Hematopoietic multipotent progenitor cell treated with erythropoietin and hydrocortisone succinate and interleukin-3 and kit ligand, for 15 days (in vitro differentiated cells): ENCODE measurements around the gene DCUN1D1.
"Not testable (repeated sequence)": the region's sequence is repeated elsewhere in the genome, so short reads cannot be mapped to it uniquely, and the experiment has no call there.

ENCODE experiments used
- DNase-seq: peaks from one replicate; pipeline ENCODE4 v3.0.0-alpha.2; 2015; ENCODE audit warnings: low spot score

DCUN1D1 gene

DNA sequence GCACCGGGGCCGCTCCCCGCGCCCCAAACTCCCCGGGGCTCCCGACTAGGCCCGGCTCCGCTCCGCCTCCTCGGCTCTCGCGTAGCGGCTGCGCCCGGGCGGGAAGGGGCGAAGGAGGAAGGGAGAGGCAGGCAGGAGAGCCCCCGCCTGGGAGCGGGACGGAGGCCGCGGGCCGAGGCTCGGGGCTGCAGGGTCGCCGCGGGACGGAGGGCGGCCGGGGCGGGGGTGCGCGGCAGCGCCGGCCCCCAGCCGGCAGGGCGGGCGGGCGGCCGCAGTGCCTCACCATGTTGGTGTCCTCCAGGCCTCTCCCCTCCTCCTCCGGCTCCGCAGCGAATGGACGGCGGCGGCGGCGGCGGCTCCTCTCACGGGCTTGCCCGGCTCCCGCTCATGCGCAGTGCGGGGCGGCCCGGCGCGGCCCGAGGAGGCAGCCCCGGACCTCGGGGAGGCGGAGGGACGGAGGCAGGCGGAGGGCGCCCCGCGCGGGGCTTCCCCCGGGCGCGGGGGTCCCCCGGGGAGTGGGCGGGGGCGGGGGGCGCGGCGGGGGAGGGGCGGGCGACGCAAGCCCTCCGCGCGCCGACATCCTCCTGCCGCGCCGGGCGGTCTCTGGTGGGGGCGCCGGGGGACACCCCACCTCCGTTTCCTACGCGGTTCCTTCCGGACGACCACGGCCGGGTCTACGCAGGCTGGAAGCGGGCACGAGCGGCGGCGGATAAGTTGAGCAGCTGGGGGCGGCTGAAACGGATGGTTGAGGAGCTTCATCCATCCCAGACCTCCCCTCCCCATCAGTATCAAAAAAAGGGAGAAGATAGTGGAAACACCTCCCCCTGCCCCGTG is at the start of gene DCUN1D1:
TSS of gene DCUN1D1 (minus strand) at position 335 of the 834 bp plus-strand sequence. CDS start at position 286, 49 bp downstream.
- peak; percentile 88 for DNase-seq

DNA sequence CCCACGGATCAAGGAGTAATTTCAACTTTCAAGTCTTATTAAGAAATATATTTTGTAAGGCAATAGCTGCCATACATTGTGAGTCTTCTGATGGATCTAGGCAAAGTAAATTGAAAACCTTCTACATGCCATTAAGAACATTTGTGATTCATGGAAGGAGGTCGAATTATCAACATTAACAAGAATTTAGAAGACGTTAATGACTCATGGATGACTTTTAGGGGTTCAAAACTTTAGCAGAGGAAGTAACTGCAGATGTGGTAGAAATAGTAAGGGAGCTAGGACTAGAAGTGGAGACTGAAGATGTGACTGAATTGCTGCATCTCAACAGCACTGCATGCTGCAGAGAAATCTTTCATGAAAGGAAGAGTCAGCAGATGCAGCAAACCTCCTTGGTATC is 48.1 kb upstream of the DCUN1D1 start:
- DNase-seq, result no peak

DNA sequence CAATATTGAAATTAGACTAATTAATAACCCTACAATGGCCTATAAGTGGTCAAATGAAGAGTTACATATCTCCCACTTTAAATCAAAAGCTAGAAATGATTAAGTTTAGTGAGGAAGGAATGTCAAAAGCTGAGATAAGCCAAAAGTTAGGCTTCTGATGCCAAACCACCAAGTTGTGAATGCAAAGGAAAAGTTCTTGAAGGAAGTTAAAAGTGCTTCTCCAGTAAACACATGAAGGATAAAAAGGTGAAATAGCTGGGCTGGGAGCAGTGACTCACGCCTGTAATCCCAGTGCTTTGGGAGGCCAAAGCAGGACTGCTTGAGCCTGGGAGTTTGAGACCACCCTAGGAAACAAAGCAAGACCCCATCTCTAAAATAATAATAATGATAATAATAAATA is 46.9 kb upstream of the DCUN1D1 start:
- DNase-seq, result no peak

DNA sequence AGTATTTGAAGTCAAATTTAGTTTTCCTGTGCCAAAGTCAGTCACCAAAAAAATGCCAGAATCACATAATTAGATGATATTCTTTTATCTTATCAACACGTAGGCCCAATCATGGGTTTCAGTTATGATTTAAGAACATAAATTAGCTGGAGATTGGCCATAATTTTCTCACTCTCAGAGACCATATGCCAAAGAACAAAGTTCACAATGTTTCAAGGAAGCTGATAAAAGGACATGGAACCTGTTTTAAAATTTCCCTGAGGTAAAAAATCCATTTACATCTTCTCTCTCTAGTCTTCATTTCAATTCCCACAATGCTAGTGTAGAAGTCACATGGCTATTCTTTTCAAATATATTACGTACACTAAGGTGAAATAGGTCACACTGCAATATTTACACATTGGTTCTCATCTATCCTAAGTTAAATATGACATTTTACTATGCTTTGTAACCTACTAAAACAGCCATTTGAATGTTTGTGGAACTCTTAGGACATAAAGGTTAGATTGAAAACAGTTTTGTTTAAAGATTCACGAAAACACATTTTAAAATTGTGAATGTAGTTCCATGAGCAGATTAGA is 42.7 kb upstream of the DCUN1D1 start:
- no peak for DNase-seq

DNA sequence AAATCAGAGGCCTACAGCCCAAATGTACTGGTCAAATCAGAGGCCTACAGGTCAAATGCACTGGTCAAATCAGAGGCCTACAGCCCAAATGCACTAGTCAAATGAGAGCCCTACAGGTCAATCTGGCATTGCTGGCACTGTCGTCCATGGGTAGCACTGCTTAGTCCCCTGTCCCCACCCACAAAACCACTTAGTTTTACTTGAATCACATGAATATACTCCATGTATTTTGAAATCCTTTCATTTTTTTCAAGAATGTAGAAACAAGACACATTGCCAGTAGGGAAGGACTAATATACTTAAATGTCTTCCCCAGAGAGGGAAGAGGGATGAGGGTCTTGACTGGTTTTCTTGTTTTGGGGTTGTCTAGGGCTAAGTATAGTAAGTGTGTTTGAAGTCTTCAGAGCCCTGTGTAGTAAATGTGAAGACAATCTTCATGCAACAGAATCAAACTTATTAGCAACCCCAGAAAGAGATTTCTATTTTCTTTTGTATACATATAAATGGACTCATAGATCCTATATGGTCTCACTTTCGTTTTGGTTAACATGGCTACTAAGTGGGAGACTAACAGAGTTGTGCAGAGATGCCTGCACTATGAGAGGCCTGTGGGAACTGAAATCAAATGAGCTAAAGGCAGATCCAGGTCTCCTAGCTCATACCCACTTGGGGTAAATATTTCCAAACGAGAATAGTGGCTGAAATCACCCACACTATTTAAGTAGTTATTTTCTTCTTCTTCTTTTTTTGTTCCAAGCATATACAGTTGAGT is 38.3 kb upstream of the DCUN1D1 start:
- no peak for DNase-seq

DNA sequence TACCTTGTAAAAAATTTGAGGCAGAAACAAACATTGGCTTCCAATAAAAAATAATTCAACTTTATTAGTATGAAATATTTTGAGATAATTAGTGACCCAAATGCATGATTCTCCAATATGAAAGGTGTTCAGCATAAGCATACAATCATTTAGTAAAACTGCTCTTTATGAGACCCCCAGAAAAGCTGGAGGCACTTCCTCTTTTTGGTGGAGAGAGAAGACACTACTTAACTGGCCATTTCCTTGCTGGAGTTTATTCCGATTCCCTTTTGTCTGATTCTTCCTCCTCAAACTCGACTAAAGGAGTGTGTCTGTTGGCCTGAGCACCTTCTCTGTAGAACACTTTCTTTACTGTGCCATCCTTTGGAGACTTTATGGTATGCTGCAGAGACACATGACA is 34.8 kb upstream of the DCUN1D1 start:
- DNase-seq, result no peak

DNA sequence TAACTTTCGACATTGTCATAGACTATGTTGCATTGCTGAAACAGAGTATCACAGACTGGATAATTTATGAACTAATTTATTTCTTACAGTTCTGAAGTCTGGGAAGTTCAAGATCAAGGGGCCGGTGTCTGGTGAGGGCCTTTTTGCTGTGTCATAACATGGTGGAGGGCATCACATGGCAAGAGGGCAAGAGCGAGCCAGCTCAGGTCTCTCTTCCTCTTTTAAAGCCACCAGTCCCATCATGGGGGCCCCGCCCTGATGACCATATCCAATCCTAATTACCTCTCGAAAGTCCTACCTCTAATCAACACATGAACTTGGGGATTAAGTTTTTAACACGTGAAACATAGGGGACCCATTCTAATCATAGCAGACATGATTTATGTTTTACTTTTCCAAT is 33.5 kb upstream of the DCUN1D1 start:
- DNase-seq, result no peak

DNA sequence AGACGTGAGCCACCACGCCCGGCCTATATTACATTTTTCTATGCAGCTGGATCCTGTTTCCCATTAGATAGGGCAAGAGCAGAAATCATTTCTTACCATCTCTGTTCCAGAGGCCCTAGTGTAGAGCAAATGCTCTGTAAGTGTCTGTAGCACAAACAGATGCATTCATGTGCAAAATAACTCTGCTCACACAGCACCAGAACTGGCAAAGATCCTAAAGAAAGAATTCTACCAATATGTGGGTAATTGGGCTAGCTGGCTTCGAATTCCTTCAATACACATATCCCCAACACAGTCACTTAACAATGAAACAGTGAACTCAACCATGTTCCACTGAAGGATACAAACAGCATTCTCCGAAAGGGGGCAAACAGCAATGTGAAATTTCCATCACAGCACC is 32.7 kb upstream of the DCUN1D1 start:
- no peak for DNase-seq

DNA sequence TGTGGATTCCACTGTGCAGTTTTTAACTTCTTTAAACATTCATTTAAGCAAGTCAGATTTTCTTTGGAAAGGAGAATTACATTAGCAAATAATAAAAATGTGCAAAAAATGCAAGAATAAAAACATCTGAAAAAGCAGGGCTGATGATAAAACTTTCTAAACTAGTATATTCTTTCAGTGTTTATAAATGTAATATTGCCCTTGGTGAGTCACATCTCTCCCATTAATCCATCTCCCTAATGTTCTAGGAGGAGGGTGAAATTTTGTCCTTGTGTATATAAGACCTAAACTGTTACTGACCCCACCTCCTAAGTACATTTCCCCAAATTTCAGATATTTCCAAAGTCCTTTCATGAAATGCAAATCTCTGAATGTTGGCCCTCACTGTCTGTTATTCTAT is 28.5 kb upstream of the DCUN1D1 start:
- no peak for DNase-seq

DNA sequence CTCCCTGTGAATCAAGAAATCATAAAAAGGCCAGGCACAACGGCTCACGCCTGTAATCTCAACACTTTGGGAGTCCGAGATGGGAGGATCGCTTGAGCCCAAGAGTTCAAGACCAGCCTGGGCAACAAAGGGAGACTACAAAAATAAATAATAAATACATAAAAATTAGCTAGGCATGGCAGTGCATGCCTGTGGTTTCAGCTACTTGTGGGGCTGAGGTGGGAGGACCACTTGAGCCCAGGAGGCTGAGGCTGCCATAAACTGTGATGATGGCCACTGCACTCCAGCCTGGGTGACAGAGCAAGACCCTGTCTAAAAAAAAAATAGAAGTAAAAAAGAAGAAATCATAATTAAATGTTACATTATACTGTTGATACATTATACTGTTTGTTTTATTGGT is 28.0 kb upstream of the DCUN1D1 start:
- no peak for DNase-seq

DNA sequence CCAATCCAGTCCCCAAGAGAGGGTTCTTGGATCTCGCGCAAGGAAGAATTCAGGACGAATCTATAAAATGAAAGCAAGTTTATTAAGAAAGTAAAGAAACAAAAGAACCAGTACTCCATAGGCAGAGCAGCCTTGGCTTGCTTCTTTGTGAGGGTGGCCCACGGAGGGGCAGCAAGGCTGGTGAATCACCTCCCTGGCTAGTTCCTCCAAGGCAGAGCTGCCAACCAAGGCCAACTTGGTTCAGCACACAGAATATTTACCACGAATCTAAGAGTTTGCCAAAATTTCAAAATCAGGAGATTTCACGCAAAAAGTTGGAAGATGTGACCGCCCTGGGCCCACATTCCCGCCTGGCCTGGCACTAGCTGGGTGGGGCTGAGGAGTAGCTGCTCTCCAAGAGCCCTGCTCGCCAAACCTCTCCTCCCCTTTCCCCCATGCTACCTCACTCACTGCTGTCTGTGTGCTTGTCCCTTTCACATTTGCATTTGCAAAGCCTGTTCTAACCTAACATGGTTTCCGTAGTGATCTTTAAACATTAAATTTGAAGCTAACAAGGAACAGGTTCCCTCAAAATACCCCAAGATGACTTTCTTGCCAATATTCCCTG is 26.2 kb upstream of the DCUN1D1 start:
- no peak for DNase-seq

DNA sequence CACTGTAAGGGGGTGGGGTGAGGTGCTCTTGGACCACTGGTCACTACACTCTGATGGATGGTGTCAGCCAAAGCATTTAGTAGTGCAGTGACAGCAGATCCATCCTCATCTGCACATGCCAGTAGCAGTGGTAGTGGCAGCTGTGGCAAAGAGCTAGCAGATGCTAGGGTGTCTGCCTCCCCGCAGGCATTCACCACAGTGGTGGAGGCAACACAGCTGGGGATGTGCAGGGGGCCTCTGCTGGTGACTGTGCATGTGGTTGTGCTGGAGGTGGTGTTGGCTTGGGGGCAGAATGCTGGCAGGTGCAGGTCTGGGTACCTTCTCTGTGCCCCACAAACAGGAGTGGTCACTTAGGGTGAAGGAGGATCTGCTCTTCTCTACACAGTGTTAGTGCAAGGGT is 19.4 kb upstream of the DCUN1D1 start:
- no peak for DNase-seq

DNA sequence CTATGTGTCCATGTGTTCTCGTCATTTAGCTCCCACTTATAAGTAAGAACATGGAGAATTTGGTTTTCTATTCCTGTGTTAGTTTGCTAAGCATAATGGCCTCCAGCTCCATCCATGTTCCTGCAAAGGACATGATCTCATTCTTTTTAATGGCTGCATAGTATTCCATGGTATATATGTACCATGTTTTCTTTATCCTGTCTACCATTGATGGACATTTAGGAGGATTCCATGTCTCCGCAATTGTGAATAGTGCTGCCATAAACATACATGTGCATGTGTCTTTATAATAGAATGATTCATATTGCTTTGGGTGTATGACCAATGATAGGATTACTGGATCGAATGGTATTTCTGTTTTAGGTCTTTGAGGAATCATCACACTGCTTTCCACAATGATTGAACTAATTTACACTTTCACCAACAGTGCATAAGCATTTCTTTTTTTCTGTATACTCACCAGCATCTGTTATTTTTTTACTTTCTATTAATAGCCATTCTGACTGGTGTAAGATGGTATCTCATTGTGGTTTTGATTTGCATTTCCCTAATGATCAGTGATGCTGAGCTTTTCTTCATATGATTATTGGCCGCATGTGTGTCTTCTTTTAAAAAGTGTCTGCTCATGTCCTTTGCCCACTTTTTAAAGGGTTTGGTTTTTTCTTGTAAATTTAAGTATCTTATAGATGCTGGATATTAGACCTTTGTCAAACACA is 13.3 kb upstream of the DCUN1D1 start:
- not testable (repeated sequence) for DNase-seq

DNA sequence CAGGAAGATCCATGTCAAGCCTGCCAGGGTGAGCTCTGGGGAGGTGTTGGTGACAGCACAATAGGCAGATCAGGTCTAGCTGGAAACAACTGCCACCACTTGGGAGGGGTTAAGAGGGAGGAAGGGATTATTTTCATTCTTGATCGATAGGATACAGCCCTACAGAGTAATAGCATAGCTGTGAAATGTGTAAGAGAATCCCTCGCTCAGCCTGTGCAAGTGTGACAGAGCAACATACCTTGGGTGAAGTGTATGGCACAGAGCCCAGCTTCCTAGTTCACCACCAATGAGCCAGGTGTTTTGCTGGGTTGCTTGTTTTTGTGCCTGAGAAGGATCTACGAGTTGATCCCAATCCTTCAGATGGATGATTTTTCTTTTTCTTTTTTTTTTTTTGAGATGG is 9.2 kb upstream of the DCUN1D1 start:
- no peak for DNase-seq

DNA sequence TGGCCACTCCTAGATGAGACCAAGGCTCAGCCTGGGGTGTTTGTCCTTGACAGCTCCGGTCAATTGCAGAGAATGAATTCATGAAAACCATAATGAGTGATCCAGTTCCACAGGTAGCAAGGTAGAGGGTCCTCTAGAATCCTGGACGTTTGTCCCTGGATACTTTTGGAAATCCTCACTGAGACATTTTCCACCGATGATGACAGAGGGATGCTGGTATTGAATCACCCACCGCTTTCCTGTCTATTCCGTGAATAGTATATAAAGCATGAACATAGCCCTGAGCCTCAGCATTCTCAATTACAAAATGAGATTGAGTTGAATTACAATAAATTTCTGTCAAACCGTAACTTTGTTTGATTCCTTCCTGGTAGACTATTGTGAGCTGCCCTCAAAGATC is 5.7 kb upstream of the DCUN1D1 start:
- no peak for DNase-seq

DNA sequence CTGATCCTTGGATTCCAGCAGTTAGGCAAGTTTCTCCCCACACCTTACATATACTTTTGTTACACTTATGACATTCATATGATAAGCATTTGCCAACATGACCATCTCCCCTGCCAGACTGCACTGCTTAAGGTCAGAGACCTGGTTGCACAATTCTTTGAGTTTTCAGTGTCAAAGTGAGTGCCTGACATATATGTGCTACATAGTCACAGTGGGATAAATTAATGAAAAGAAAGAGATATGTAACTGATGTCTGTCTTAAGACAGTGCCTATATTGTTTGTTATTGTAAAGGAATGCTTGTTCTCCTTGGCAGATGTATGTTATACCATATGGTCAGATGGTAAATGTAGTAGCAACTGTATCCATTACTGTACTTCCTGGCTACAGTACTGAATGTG is 3.5 kb upstream of the DCUN1D1 start:
- no peak for DNase-seq

DNA sequence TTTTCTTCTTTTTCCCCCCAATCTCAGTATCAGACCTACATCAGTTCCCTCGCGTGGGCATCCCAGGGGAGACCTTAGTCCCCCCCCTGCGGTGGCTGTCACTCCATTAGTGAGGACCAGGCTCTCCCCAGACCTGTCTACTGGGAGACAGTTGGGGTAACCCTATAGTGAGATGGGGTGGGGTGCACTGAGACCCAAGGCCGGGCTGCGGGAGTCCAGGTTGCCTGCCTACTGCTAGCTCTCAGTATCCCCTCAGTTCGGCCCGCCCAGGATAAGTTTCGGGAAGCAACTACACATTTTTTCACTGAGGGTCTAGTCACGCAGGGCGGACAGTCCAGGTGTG is 671 bp upstream of the DCUN1D1 start:
- no peak for DNase-seq

DNA sequence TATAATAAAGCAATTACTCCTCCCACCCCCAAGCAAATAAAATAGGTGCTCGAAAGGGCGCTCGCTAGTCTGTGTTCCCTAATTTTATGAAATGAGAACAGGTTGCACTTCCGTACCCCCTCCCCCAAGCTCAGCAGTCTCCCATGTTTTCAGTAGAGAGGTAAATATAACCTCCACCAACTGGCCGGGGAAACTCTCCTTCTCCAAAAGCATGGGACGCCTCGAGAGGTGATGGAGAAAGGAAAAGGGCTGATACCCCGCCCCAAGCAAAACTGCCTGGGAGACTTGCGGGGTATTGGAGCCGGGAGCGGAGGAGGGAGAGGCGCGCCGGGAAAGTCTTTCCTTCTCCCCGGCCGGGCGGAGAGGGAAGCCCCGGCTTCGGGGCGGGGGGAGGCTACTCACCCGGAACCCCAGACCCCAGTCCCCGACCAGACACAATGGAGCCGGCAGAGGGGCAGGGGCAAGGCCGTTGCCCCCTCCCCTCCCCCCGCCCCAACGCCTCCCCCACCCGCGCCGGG is 605 bp downstream of the DCUN1D1 start:
- peak; percentile 52 for DNase-seq

DNA sequence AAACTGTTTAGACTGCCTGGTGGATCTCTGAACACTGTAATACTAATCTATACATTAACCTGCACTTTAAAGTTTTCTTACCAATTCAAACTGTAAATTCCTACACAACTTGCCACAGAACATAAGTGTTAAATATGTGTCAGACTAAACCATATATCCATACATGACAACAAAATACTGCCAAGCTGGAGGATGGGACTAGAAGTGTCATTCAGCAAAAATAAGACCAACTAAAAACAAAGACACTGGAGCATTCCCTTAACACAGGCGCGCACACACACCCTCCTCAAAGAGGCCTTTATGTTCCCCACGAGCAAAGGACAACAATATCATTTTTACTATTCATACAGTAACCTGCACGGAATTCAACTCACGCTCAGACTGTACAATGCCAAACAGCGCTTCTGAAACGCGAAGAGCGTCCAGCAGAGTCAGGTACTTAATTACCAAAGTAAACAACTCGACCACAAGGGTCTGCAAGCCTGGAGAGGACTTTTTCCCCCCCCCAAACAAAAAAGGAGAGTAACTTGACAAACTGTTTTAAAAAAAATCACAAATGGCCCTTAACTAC is 1.1 kb downstream of the DCUN1D1 start:
- peak; percentile 58 for DNase-seq

DNA sequence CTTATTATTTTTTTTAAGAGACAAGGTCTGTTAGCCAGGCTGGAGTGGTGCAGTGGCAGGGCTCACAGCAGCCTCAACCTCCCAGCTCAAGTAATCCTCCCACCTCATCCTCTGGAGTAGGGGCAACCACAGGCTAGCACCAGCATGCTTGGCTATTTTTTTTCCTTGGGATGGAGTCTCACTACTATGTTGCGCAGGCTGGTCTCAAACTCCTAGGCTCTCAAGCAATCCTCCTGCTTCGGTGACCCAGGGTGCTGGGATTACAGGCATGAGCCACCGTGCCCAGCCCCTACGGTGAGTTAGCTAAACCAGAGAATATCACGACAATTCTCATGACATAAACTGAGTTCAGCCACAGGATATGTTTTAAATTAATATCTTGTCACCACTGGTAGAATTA is 2.0 kb downstream of the DCUN1D1 start:
- peak; percentile 57 for DNase-seq

DNA sequence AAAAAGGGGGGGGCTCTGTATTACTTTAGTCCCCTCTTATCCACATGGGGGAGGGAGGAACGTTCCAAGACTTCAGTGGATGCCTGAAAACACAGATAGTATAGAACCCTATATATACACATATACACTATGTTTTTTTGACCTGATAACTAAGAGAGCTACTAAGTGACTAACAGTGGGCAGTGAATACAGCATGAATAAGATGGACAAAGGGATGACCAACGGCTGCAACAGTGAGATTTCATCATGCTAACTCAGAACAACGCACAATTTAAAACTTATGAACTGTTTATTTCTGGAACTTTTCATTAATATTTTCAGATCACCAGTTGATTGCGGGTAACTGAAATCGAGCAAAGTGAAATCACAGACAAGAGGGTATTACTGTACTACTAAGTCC is 7.3 kb downstream of the DCUN1D1 start:
- DNase-seq, result peak; percentile 6

DNA sequence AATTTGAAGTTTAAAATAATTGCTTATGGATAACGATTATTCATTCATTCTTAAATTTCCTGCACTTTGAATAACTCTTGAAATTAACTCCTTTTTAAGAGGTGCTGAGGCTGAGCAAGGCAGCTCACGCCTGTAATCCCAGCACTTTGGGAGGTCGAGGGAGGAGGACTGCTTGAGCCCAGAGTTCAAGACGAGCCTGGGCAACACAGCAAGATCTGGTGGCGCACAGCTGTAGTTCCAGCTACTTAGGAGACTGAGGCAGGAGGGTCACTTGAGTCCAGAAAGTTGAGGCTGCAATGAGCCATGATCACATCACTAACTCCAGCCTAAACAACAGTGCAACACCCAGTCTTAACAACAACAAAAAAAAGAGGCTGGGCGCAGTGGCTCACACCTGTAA is 8.0 kb downstream of the DCUN1D1 start:
- DNase-seq, result no peak
